GM18499 (cell line): ENCODE data around the gene PPME1.

ENCODE experiments used
- ATAC-seq: cut with Tn5 transposase; IDR thresholded peaks from one replicate; pipeline ENCODE4 v1.9.1; 2021; ENCODE audit warnings: moderate number of reproducible peaks; ENCODE audit not compliant: insufficient read depth, unreplicated experiment

Gene PPME1

DNA sequence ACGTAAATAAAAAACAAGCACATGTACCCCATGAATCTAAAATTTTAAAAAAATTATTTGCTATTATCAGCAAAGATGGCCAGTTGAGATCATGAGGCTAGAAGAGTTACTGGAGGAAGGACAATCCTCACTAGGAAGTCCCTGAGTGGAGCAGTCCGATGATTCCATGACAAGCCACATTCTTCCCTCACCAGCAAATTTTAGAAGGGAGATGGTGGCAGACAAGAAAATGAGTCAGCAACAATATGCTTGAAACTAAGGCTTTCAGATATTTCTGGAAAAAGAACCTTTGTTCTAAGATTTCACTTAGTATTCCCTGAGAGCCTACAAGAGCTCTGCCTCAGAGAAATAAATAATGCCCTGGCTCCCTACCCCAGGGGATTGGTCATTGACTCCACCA is 105.5 kb downstream of the PPME1 start:
- ATAC-seq = no peak

DNA sequence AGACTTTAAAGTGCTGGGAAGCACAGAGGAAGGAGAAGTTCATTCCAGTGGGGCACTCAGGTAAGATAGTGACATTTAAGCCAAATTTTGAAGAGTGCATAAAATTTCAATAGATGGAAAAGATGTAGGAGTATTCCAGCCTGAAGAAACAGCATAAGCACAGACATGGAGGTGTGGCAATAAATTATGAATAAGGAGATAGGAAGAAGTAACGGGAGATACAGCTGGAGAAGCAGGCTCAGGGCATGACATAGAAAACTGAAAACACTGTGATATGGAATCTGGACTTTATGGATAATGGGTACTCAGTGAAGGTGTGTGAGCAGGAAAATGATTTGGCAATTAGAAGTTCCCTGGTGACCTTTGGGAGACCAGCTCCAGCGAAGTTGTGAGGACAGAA is 107.0 kb downstream of the PPME1 start:
- ATAC-seq = no peak

DNA sequence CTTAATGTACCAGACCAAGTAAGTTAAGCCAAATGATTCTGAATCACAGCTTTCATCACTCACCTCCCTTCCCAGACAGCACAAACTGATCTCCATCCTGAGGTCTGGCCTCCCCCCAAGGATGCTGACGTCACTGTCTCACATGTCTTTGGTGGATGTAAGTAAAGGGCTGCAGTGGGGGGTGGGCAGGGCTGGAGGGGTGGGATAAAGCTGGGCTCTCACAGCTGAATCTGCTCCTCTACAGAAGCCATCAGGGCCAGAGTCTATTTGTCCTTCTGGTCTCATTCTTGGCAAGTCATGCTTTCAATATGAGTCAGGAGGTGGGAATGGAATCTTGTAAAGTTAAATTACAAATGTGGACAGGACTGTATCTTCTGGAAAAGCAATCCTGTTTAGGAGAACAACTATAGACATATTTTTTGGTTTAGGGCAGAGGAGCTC is 107.7 kb downstream of the PPME1 start:
- ATAC-seq = no peak

DNA sequence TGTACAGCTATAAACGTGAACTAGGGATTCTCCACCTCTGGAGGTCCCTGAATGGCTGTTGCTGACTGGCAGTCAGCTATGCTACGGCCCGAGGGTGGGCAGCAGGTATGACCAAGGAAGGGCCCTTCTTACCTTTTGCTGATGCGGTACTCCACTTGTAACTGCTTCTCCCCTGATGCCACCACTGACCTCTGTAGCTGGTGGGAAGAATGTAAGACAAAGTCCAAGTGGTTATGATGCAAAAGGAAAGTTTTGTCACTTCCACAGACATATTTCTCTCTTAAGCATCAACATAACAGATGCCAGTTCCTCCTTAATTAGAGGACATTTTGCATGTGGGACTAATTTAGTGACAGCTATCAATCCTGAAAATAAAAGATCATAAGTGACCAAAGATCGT is 108.2 kb downstream of the PPME1 start:
- no peak for ATAC-seq

DNA sequence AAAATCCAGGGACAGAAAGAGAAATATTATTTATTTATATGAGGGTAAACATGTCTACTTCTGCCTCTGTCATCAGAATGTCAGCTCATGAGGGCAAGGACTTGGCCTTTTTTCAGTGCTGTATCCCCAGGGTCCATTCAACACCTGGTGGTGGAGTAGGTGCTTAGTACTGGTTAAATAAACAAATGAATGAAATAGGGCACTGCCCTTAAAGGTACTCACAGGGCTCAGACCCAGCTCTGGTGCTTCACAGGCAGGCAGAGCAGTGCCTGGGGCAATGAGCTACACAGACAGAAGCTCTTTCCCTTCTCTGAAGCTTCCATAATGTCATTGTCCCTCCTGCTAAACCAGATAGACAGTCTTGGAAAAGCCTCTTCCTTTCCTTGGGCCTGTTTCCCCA is 109.4 kb downstream of the PPME1 start:
- no peak for ATAC-seq

DNA sequence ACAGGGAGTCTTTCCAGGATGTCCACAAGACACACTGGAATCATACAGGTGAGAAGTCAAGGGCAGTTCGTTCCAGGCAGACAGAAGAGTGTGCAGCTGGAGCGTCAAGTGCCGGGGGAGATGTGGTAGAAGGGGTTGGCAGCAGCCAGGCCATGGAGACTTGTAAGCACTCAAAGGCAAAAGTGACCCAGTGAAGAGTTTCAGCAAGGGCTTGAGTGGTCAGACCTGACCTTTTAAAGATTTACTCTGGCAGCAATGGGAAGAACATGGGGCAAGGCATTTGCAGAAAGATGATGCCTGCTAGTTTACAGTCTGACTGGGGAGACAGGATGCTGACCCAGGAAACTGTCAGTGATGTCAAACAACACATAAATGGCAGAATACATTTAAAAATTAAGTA is 111.3 kb downstream of the PPME1 start:
- no peak for ATAC-seq

DNA sequence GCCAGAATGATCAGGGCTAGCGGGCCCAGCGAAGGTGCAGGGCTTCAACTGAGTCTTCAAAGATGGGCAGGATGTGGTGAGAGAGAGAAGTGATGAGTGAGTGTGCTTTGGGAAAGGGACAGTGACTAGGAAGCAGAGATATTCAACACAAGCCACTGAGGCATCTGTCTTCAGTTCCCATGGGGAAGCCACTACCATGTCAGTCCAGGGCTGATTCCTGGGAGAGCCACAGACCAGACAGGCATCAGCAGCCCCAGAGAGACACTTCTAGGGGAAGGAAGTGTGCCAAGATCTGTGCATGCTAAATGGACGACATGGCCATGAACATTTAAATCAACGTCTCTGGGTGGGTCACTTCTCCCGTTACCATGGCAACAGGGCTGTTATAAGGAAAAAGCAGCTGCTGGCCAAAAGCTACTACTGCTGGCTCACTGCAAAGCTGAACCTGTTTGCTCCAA is 111.9 kb downstream of the PPME1 start:
- no peak for ATAC-seq

DNA sequence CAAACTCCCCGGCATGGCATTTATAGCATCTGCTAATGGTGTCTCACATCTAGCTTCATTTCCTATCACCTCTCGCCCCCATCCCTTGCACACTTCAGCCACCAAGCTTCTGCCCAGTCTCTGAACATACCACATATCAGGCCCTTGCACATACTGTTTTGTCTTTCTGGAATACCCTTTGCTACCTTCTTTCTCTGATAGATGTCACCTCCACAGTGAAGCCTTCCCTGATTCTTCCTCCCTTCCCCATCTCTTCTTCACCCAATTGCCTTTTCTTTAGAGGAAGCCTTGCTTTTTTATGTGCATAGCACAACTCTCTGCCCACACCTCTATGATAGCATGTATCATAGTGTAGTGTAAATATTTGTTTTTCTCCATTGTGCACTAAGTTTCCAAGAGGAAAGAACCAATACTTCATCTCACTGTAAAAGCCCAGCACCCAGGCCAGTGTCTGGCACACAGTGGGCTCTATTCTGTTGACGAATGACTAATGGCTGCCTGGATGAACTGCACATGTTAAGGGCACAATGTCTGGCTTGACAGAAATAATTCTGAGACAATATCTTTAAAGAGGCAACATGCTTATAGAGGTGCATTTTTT is 112.6 kb downstream of the PPME1 start:
- ATAC-seq = no peak

DNA sequence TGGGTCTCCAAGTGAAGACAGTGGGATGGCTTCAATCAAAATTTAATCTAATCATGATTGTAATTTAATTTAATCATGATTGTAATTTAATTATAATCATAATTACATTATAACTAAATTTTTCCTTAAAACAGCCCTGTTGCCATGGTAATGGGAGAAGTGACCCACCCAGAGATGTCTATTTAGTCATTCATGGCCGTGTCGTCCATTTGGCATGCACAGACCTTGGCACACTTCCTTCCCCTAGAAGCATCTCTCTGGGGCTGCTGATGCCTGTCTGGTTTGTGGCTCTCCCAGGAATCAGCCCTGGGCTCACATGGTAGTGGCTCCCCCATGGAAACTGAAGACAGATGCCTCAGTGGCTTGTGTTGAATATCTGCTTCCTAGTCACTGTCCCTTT is 113.4 kb downstream of the PPME1 start:
- no peak for ATAC-seq

DNA sequence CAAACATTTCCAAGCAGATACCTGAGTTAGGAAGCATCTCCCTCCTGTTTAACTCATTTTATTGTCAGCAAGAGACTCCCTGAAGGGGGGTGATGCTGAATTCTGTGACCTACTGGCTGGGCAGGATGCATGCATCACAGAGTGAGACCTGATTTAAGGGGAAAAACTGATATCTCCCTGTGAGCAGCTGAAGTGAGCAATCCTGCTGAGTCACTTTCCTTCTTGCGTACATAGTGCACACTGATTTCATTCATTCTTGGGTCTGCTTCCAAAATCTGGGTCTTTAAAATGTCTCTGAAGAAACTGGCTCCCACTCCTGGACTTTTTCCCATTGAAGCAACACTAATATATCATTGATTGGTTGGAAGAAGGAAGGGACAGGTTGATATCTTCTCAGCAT is 117.1 kb downstream of the PPME1 start:
- ATAC-seq = no peak

DNA sequence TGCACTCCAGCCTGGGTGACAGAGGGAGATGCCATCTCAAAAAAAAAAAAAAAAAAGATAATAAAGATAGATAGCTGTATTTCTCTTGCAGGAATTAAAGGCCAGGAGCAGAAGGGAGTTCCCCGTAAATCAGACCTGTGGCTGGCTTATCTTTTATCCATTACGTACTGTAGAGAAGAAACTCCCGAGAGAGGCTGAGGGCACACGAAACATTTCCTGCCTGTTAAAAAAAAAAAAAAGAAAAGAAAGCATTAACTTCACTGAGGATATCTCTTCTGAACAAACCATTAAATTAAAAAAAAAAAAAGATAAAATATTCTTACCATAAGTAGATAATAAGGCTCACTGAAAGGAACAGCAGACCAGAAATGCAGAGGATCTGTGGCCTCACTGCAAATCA is 117.8 kb downstream of the PPME1 start:
- no peak for ATAC-seq

DNA sequence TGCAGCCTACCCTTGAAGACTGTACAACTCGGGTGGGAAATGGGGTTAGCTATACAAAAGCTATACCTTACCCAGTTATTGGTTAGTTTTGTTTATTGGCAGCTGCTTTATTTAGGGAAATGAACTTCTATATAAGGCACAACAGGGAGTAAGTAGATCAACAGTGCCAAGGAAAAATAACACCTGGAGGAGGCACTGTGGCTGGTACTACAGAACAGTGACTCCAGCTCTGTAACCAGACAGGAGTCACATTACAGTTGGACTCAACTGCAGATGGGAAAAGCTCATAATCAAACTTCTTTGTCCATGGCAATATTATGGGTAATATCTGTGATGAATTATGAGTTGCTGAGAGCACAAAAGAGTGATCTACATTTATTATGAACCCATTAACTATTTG is 126.4 kb downstream of the PPME1 start:
- no peak for ATAC-seq

DNA sequence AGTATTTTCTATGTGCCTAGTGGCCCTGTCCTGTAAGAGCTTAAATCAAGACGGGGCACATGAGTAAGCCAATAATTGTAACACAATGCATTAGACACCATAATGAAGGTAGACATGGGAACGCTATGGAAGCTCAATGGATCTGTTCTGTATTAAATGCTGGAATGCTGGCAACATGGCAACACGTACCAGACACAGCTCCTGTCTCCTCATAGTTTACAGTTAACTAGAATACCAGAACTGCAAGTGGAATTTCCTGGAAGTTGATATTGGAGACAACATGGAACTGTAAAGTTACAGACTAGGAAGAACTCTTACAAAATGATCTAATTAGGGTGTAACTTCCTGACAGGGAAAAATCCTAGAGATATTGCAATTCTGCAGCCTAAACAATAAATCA is 127.9 kb downstream of the PPME1 start:
- ATAC-seq = no peak
